Measurements from ENCODE around the gene KRTAP1-4. TPM values are rescaled to one million over a fixed set of nuclear protein-coding genes. Genes with fewer than 3 reads are reported as not detected.

The KRTAP1-4 gene
- total RNA-seq, 2 experiments from 2014 or later: not detected

- BruUV-seq (replicated peaks): no TSS peak
- ChIA-PET POLR2A (no interaction called here), CTCF (ENCODE audit: unreplicated experiment) (no interaction called here)
- Histone ChIP-seq H3K27ac (ENCODE audit: low read depth, low read length, poor library complexity, severe bottlenecking) (no peak overlapping the region), H3K4me1 (ENCODE audit: insufficient read depth, low read length, poor library complexity, severe bottlenecking) (no peaks in the 10 kb centered on the region), H3K9me3 (ENCODE audit: low read length) (no peaks in the 10 kb centered on the region), H3K9me2 (ENCODE audit: insufficient read depth, low read length) (no peaks in the 10 kb centered on the region), H4K20me1 (ENCODE audit: insufficient read depth, low read length) (no peaks in the 10 kb centered on the region), H3K79me2 (ENCODE audit: insufficient read depth, low read depth, low read length) (no peaks in the 10 kb centered on the region), H3K4me3 (ENCODE audit: low read depth, low read length, poor library complexity, severe bottlenecking) (no peak overlapping the region), H3K36me3 (ENCODE audit: insufficient read depth, low read length) (no peaks in the 10 kb centered on the region), H3K4me2 (ENCODE audit: low read length) (no peak overlapping the region), H2AFZ (ENCODE audit: low read length) (no peak overlapping the region)
- no peak for DNase-seq (ENCODE audit: low spot score)
- intact Hi-C loops (cut with micrococcal nuclease; ENCODE audit: unreplicated experiment): no loop called here
- no peak for TF ChIP-seq CTCF (conservative IDR thresholded peaks at IDR 0.05; ENCODE audit: low read length)
- TF ChIP-seq EZH2phosphoT487 (IDR thresholded peaks at IDR 0.05; ENCODE audit: borderline replicate concordance, low read depth, low read length): no peak
Measured at GRCh38 chr17:41009301-41009760, 20.7 kb downstream of the KRTAP1-4 start.

GRCh38 chr17:41008811-41009210 is 21.2 kb downstream of the KRTAP1-4 start, which contains the start of gene KRTAP3-1:
Gene KRTAP3-1 (minus strand): TSS chr17:41009128. CDS start chr17:41009074, 54 bp downstream.
- ChIA-PET CTCF (ENCODE audit: unreplicated experiment) (no interaction called here), POLR2A (no interaction called here)
- H3K79me2 ChIP-seq (ENCODE audit: insufficient read depth, low read depth, low read length): no peaks in the 10 kb centered on the region
- H4K20me1 ChIP-seq (ENCODE audit: insufficient read depth, low read length): no peaks in the 10 kb centered on the region
- BruUV-seq (replicated peaks): no TSS peak
- H3K4me1 ChIP-seq (ENCODE audit: insufficient read depth, low read length, poor library complexity, severe bottlenecking): no peaks in the 10 kb centered on the region
- H3K27ac ChIP-seq (ENCODE audit: low read depth, low read length, poor library complexity, severe bottlenecking): no peak within 1 kb of the TSS
- H3K36me3 ChIP-seq (ENCODE audit: insufficient read depth, low read length): no peaks in the 10 kb centered on the region
- H3K4me3 ChIP-seq (ENCODE audit: low read depth, low read length, poor library complexity, severe bottlenecking): no peak within 1 kb of the TSS
- intact Hi-C loops (cut with micrococcal nuclease; ENCODE audit: unreplicated experiment): no loop called here
- TF ChIP-seq EZH2phosphoT487 (IDR thresholded peaks at IDR 0.05; ENCODE audit: borderline replicate concordance, low read depth, low read length) (no peak), CTCF (conservative IDR thresholded peaks at IDR 0.05; ENCODE audit: low read length) (no peak)
- H3K9me2 ChIP-seq (ENCODE audit: insufficient read depth, low read length): no peaks in the 10 kb centered on the region
- H3K4me2 ChIP-seq (ENCODE audit: low read length): no peak within 1 kb of the TSS
- no peaks in the 10 kb centered on the region for H3K9me3 ChIP-seq (ENCODE audit: low read length)
- no peak for DNase-seq (ENCODE audit: low spot score)
- H2AFZ ChIP-seq (ENCODE audit: low read length): no peak within 1 kb of the TSS

- H3K4me1 ChIP-seq (ENCODE audit: insufficient read depth, low read length, poor library complexity, severe bottlenecking): no peaks in the 10 kb centered on the region
- TF ChIP-seq CTCF (conservative IDR thresholded peaks at IDR 0.05; ENCODE audit: low read length): no peak
- TF ChIP-seq EZH2phosphoT487 (IDR thresholded peaks at IDR 0.05; ENCODE audit: borderline replicate concordance, low read depth, low read length): no peak
- no peaks in the 10 kb centered on the region for H3K36me3 ChIP-seq (ENCODE audit: insufficient read depth, low read length)
- ChIA-PET CTCF (ENCODE audit: unreplicated experiment) (no interaction called here), POLR2A (no interaction called here)
- H3K27ac ChIP-seq (ENCODE audit: low read depth, low read length, poor library complexity, severe bottlenecking): no peak overlapping the region
- no peaks in the 10 kb centered on the region for H3K9me3 ChIP-seq (ENCODE audit: low read length)
- no peaks in the 10 kb centered on the region for H3K9me2 ChIP-seq (ENCODE audit: insufficient read depth, low read length)
- H3K4me2 ChIP-seq (ENCODE audit: low read length): no peak overlapping the region
- DNase-seq (ENCODE audit: low spot score): no peak
- no peaks in the 10 kb centered on the region for H3K79me2 ChIP-seq (ENCODE audit: insufficient read depth, low read depth, low read length)
- no TSS peak for BruUV-seq (replicated peaks)
- H2AFZ ChIP-seq (ENCODE audit: low read length): no peak overlapping the region
- H3K4me3 ChIP-seq (ENCODE audit: low read depth, low read length, poor library complexity, severe bottlenecking): no peak overlapping the region
- intact Hi-C loops (cut with micrococcal nuclease; ENCODE audit: unreplicated experiment): no loop called here
- no peaks in the 10 kb centered on the region for H4K20me1 ChIP-seq (ENCODE audit: insufficient read depth, low read length)
Measured at GRCh38 chr17:41004397-41004796, 25.6 kb downstream of the KRTAP1-4 start.

All from OCI-LY7 (cell line).